H9 (cell line): ENCODE data around the gene AHI1. TPM values are rescaled to one million over a fixed set of nuclear protein-coding genes. Genes with fewer than 3 reads are reported as not detected.

Source experiments
- DNase-seq: peaks from one replicate; pipeline ENCODE4 v3.0.0-alpha.2; 2017
- H2AFZ ChIP-seq: one replicate; pipeline ENCODE4 v1.6.1; 2013; ENCODE audit warnings: mild to moderate bottlenecking, low read length, control low read depth, moderate library complexity
- H2AK5ac ChIP-seq: 2 replicates; pipeline ENCODE4 v1.6.1; 2013; ENCODE audit warnings: low read length, control low read depth, mixed read lengths; ENCODE audit not compliant: insufficient read length
- H2BK120ac ChIP-seq: one replicate; pipeline ENCODE4 v1.6.1; 2013; ENCODE audit warnings: low read depth, mild to moderate bottlenecking, low read length, control low read depth, inconsistent platforms; ENCODE audit not compliant: poor library complexity, severe bottlenecking
- H2BK12ac ChIP-seq: 2 replicates; pipeline ENCODE4 v1.6.1; 2013; ENCODE audit warnings: low read length, control low read depth, mixed read lengths, low read depth; ENCODE audit not compliant: insufficient read length
- H2BK15ac ChIP-seq: 2 replicates; pipeline ENCODE4 v1.6.1; 2013; ENCODE audit warnings: low read depth, low read length, control low read depth
- H2BK20ac ChIP-seq: one replicate; pipeline ENCODE4 v1.6.1; 2013; ENCODE audit warnings: low read depth, mild to moderate bottlenecking, low read length, control low read depth, inconsistent platforms; ENCODE audit not compliant: poor library complexity, severe bottlenecking
- H2BK5ac ChIP-seq: 2 replicates; pipeline ENCODE4 v1.6.1; 2013; ENCODE audit warnings: low read length, control low read depth, mixed read lengths; ENCODE audit not compliant: insufficient read length
- H3K14ac ChIP-seq: 2 replicates; pipeline ENCODE4 v1.6.1; 2013; ENCODE audit warnings: low read length, control low read depth; ENCODE audit not compliant: insufficient read depth
- H3K18ac ChIP-seq: 2 replicates; pipeline ENCODE4 v1.6.1; 2013; ENCODE audit warnings: low read depth, mild to moderate bottlenecking, mixed read lengths, low read length, control low read depth; ENCODE audit not compliant: insufficient read length
- H3K23ac ChIP-seq: 2 replicates; pipeline ENCODE4 v1.6.1; 2013; ENCODE audit warnings: low read length, control low read depth, mixed read lengths, low read depth; ENCODE audit not compliant: insufficient read length
- H3K23me2 ChIP-seq: 2 replicates; pipeline ENCODE4 v1.6.1; 2013; ENCODE audit warnings: low read depth, mild to moderate bottlenecking, mixed read lengths, low read length, control low read depth; ENCODE audit not compliant: insufficient read length, poor library complexity, severe bottlenecking
- H3K27ac ChIP-seq: 2 replicates; pipeline ENCODE4 v1.5.1; 2013; ENCODE audit warnings: low read length, control low read depth, mixed read lengths, low read depth; ENCODE audit not compliant: insufficient read length
- H3K27me3 ChIP-seq: 2 replicates; pipeline ENCODE4 v1.6.1; 2013; ENCODE audit warnings: low read length, control low read depth, inconsistent platforms; ENCODE audit not compliant: insufficient read depth
- H3K4ac ChIP-seq: 2 replicates; pipeline ENCODE4 v1.6.1; 2013; ENCODE audit warnings: low read depth, mild to moderate bottlenecking, control low read depth, inconsistent platforms, low read length, moderate library complexity
- H3K4me1 ChIP-seq: 2 replicates; pipeline ENCODE4 v1.6.1; 2013; ENCODE audit warnings: low read length, control low read depth, inconsistent platforms; ENCODE audit not compliant: insufficient read depth
- H3K4me2 ChIP-seq: 2 replicates; pipeline ENCODE4 v1.6.1; 2013; ENCODE audit warnings: low read length, control low read depth, mixed read lengths; ENCODE audit not compliant: insufficient read length, insufficient read depth
- H3K56ac ChIP-seq: 2 replicates; pipeline ENCODE4 v1.6.1; 2013; ENCODE audit warnings: low read depth, mild to moderate bottlenecking, mixed read lengths, low read length, control low read depth; ENCODE audit not compliant: insufficient read length
- H3K79me1 ChIP-seq: 2 replicates; pipeline ENCODE4 v1.6.1; 2013; ENCODE audit warnings: low read depth, mild to moderate bottlenecking, moderate library complexity, low read length, control low read depth, inconsistent platforms; ENCODE audit not compliant: insufficient read depth, poor library complexity, severe bottlenecking
- H3K79me2 ChIP-seq: 2 replicates; pipeline ENCODE4 v1.6.1; 2013; ENCODE audit warnings: low read length, control low read depth, inconsistent platforms; ENCODE audit not compliant: insufficient read depth
- H3K9ac ChIP-seq: 2 replicates; pipeline ENCODE4 v1.6.1; 2013; ENCODE audit warnings: low read length, control low read depth, mixed read lengths; ENCODE audit not compliant: insufficient read length; ENCODE audit errors: extremely low read depth
- H3K9me3 ChIP-seq: one replicate; pipeline ENCODE4 v1.6.1; 2013; ENCODE audit warnings: low read depth, low read length, inconsistent platforms; ENCODE audit not compliant: control insufficient read depth
- H3T11ph ChIP-seq: one replicate; pipeline ENCODE4 v1.6.1; 2013; ENCODE audit warnings: mild to moderate bottlenecking, low read length, control low read depth, inconsistent platforms
- H4K20me1 ChIP-seq: one replicate; pipeline ENCODE4 v1.6.1; 2013; ENCODE audit not compliant: control insufficient read depth, insufficient read length, insufficient read depth
- H4K5ac ChIP-seq: 2 replicates; pipeline ENCODE4 v1.6.1; 2013; ENCODE audit warnings: low read depth, mild to moderate bottlenecking, mixed read lengths, low read length, control low read depth; ENCODE audit not compliant: insufficient read length
- H4K8ac ChIP-seq: replicated peaks from 2 replicates; pipeline ENCODE4 v1.6.1; 2013; ENCODE audit warnings: low read length, control low read depth, mixed read lengths, low read depth; ENCODE audit not compliant: insufficient read length
- H4K91ac ChIP-seq: 2 replicates; pipeline ENCODE4 v1.6.1; 2013; ENCODE audit warnings: low read depth, mild to moderate bottlenecking, moderate library complexity, mixed read lengths, low read length, control low read depth; ENCODE audit not compliant: insufficient read length
- H3K27ac Mint-ChIP-seq, 3 experiments: 2 replicates in 2 of 3; 3 replicates in 1 of 3; pipeline ENCODE4 v1.8.0; 2020 to 2021; ENCODE audit warnings: mixed read lengths in 3 of 3, mild to moderate bottlenecking in 1 of 3, moderate library complexity in 1 of 3
- H3K27me3 Mint-ChIP-seq: 2 replicates; pipeline ENCODE4 v1.8.0; 2021; ENCODE audit warnings: low read depth, mild to moderate bottlenecking, moderate library complexity, mixed read lengths
- H3K36me3 Mint-ChIP-seq, 3 experiments: 2 replicates in 2 of 3; 3 replicates in 1 of 3; pipeline ENCODE4 v1.8.0; 2020 to 2021; ENCODE audit warnings: low read depth in 3 of 3, mixed read lengths in 3 of 3; ENCODE audit not compliant: insufficient read depth in 1 of 3
- H3K4me1 Mint-ChIP-seq, 2 experiments: 2 replicates each; pipeline ENCODE4 v1.8.0; 2020; ENCODE audit warnings: mixed read lengths in 2 of 2
- H3K4me3 Mint-ChIP-seq, 2 experiments: 2 replicates in 1 of 2; 3 replicates in 1 of 2; pipeline ENCODE4 v1.8.0; 2020 to 2021; ENCODE audit warnings: mild to moderate bottlenecking in 2 of 2, mixed read lengths in 2 of 2, moderate library complexity in 1 of 2
- H3K9me3 Mint-ChIP-seq, 2 experiments: 2 replicates in 1 of 2; 3 replicates in 1 of 2; pipeline ENCODE4 v1.8.0; 2020; ENCODE audit warnings: mild to moderate bottlenecking in 2 of 2, mixed read lengths in 2 of 2, moderate library complexity in 1 of 2
- CTCF ChIP-seq: fragments of 200-600 bp; sonication (generic); conservative IDR thresholded peaks from 3 replicates; pipeline ENCODE4 v1.8.0; 2021; ENCODE audit warnings: antibody characterized with exemption, mild to moderate bottlenecking
- WGBS: extraction: QIAGEN DNeasy Blood & Tissue Kit; methylation state at CpG from one replicate; pipeline ENCODE4 v1.1.7; 2013; ENCODE audit warnings: missing lambda C conversion rate, low lambda C conversion rate, mixed read lengths; ENCODE audit not compliant: insufficient read length; ENCODE audit errors: extremely low coverage; 5-methylcytosine and 5-hydroxymethylcytosine counted together
- total RNA-seq: library from RNA; stranded (reverse); gene quantifications from 2 replicates; pipeline ENCODE4 v1.2.1, GENCODE V29; 2021

The AHI1 gene
- total RNA-seq, 1 experiment from 2014 or later, result 9.9 TPM

GRCh38 chr6:135322427-135323201 is 174.9 kb downstream of the AHI1 start:
- no peak overlapping the region for H3K27ac ChIP-seq
- H4K20me1 ChIP-seq, result no peaks in the 10 kb centered on the region
- no peaks in the 10 kb centered on the region for H3K9me3 Mint-ChIP-seq
- peaks cover 10 to 13% of the 10 kb centered on the region in 2 experiments for H3K4me1 Mint-ChIP-seq
- no peak overlapping the region for H4K8ac ChIP-seq
- WGBS, result no CpG with 5 or more reads among the region's 3 CpGs
- H2AK5ac ChIP-seq, result no peak overlapping the region
- no peaks in the 10 kb centered on the region for H3K79me1 ChIP-seq
- H2AFZ ChIP-seq, result no peak overlapping the region
- H3K23ac ChIP-seq, result no peak overlapping the region
- no peak for DNase-seq
- H4K5ac ChIP-seq, result no peak overlapping the region
- H3K27me3 Mint-ChIP-seq, result no peaks in the 10 kb centered on the region
- no peak overlapping the region for H3K4me3 Mint-ChIP-seq
- H2BK20ac ChIP-seq, result no peak overlapping the region
- H3K4me1 ChIP-seq, result peaks cover 3% of the 10 kb centered on the region; the same call in 1 of the 2 replicates
- H2BK120ac ChIP-seq, result no peak overlapping the region
- H3K56ac ChIP-seq, result no peak overlapping the region
- no peaks in the 10 kb centered on the region for H3K23me2 ChIP-seq
- H3K14ac ChIP-seq, result no peak overlapping the region
- no peak overlapping the region for H3T11ph ChIP-seq
- no peak overlapping the region for H2BK12ac ChIP-seq
- no peak overlapping the region for H3K9ac ChIP-seq
- H4K91ac ChIP-seq, result no peak overlapping the region
- no peak for TF ChIP-seq CTCF
- no peaks in the 10 kb centered on the region for H3K36me3 Mint-ChIP-seq
- H3K18ac ChIP-seq, result no peak overlapping the region
- no peak overlapping the region for H2BK5ac ChIP-seq
- H2BK15ac ChIP-seq, result no peak overlapping the region
- H3K27ac Mint-ChIP-seq, result peak overlapping the region in 1 of 3 experiments; percentile 40; a peak in 2 of 7 replicates
- no peaks in the 10 kb centered on the region for H3K9me3 ChIP-seq
- H3K4me2 ChIP-seq, result no peak overlapping the region
- no peak overlapping the region for H3K4ac ChIP-seq
- no peaks in the 10 kb centered on the region for H3K27me3 ChIP-seq
- no peaks in the 10 kb centered on the region for H3K79me2 ChIP-seq
